CD4-positive, CD25-positive, alpha-beta regulatory T cell (primary cell): ENCODE data around the gene IQCC. TPM values are rescaled to one million over a fixed set of nuclear protein-coding genes. Genes with fewer than 3 reads are reported as not detected.

Experiments used
- ATAC-seq, 2 donors: fragments of 150-1000 bp; cut with Tn5 transposase; one replicate each; pipeline ENCODE4 v1.10.0; 2021; ENCODE audit warnings: low read depth in 2 of 2, moderate number of reproducible peaks in 2 of 2, moderate library complexity in 1 of 2
- DNase-seq, 3 donors: peaks; one replicate each; pipeline versions ENCODE4 v3.0.0 to v3.0.0-alpha.2; 2012 to 2022; ENCODE audit warnings: mixed read lengths in 1 of 3
- H3K27ac ChIP-seq: one replicate; pipeline ENCODE4 v1.7.0; 2013; ENCODE audit warnings: mild to moderate bottlenecking, low read length; ENCODE audit not compliant: insufficient read depth, poor library complexity, severe bottlenecking
- H3K27me3 ChIP-seq: one replicate; pipeline ENCODE4 v1.7.0; 2013; ENCODE audit warnings: low read length; ENCODE audit not compliant: control insufficient read depth, insufficient read depth
- H3K36me3 ChIP-seq: one replicate; pipeline ENCODE4 v1.7.0; 2013; ENCODE audit warnings: mild to moderate bottlenecking, low read length, moderate library complexity; ENCODE audit not compliant: control insufficient read depth, insufficient read depth
- H3K4me1 ChIP-seq: 2 replicates; pipeline ENCODE4 v1.7.0; 2013; ENCODE audit warnings: mild to moderate bottlenecking, low read length; ENCODE audit not compliant: insufficient read depth, control insufficient read depth, poor library complexity, severe bottlenecking
- H3K4me3 ChIP-seq: one replicate; pipeline ENCODE4 v1.7.0; 2013; ENCODE audit warnings: low read depth, mild to moderate bottlenecking, low read length, moderate library complexity
- H3K9me3 ChIP-seq, 2 experiments: 1 replicate in 1 of 2; 2 replicates in 1 of 2; pipeline ENCODE4 v1.7.0; 2013; ENCODE audit warnings: low read length in 2 of 2, mild to moderate bottlenecking in 1 of 2, moderate library complexity in 1 of 2; ENCODE audit not compliant: control insufficient read depth in 2 of 2
- H3K27ac Mint-ChIP-seq, 3 donors: one replicate each; pipeline ENCODE4 v1.8.0; 2020 to 2022; ENCODE audit warnings: mild to moderate bottlenecking in 3 of 3, mixed read lengths in 3 of 3, moderate library complexity in 2 of 3
- H3K27me3 Mint-ChIP-seq: one replicate; pipeline ENCODE4 v1.8.0; 2022; ENCODE audit warnings: mild to moderate bottlenecking, mixed read lengths
- H3K36me3 Mint-ChIP-seq: one replicate; pipeline ENCODE4 v1.8.0; 2020; ENCODE audit warnings: mixed read lengths
- H3K4me1 Mint-ChIP-seq, 4 donors: one replicate each; pipeline ENCODE4 v1.8.0; 2020 to 2022; ENCODE audit warnings: mixed read lengths in 4 of 4, mild to moderate bottlenecking in 1 of 4
- H3K4me3 Mint-ChIP-seq, 4 donors: one replicate each; pipeline ENCODE4 v1.8.0; 2020 to 2022; ENCODE audit warnings: mild to moderate bottlenecking in 4 of 4, mixed read lengths in 4 of 4, moderate library complexity in 3 of 4
- H3K9me3 Mint-ChIP-seq, 7 donors: one replicate each; pipeline ENCODE4 v1.8.0; 2020 to 2022; ENCODE audit warnings: mixed read lengths in 7 of 7, mild to moderate bottlenecking in 3 of 7, moderate library complexity in 2 of 7
- polyA plus RNA-seq, 4 donors: library from polyadenylated mRNA; unstranded; fragments of 300-500 nt; fragmentation: Illumina TruSeq; gene quantifications; one replicate each; pipeline ENCODE4 v1.2.3, GENCODE V29; 2021
- total RNA-seq: library from RNA; stranded (reverse); gene quantifications from one replicate; pipeline ENCODE4 v1.2.3, GENCODE V29; 2022

IQCC gene
- total and polyA plus RNA-seq, 5 donors from 2014 or later, result 0.68 to 2.7 (median 1.6) TPM

DNA sequence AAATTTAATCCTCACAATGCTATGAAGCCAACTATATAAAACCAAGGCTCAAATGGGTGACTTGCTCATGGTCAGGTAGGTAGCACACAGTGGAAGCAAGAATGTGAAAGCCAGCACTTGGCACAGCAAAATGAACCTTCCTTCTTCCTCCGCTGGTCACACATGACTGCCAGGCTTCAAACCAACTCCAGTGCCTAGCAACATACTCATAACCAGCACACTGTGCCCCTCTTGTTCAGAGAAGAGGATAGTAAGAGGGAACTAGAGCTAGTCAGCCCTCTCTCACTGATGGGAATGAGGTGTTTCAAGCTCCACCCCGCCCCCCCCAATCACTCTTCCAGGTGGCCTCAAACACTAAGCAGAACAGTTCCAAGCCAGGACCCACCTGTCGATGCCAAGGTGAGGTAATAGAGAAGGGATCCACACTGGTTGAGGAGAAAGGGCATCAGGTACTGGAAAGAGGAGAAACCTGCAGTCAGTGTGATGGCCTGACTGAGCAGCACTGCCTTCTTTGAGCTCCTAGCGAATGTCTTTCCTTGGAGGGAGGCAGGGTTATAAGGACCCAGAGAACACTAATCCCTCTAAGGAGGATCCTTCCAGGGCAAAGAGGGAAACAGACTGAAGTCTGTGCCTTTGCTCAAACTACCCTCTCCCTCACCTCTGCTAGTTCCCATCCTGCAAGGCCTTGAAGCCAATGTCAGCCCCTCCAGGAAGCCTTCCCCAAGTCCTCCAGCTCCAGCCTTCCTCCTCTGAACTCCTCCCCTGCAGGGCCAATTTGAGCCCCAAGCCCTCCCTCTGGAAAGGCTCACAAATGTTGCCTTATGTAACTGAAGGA is 15.5 kb downstream of the IQCC start:
- Histone ChIP-seq H3K36me3 (peaks cover 26% of the 10 kb centered on the region), H3K4me3 (peak overlapping the region; percentile 72), H3K27ac (peak overlapping the region; percentile 96), H3K4me1 (peaks cover 39% of the 10 kb centered on the region), H3K9me3 (no peaks in the 10 kb centered on the region), H3K27me3 (no peaks in the 10 kb centered on the region)
- peak overlapping the region in 2 of 3 donors; percentile 99 for H3K27ac Mint-ChIP-seq
- H3K36me3 Mint-ChIP-seq, result peaks cover 26% of the 10 kb centered on the region
- no peak for DNase-seq
- peak overlapping the region; percentile 97 to 100 (median 98) for H3K4me3 Mint-ChIP-seq
- peaks cover 6 to 67% (median 30%) of the 10 kb centered on the region in 4 donors for H3K4me1 Mint-ChIP-seq
- ATAC-seq, result no peak
- H3K9me3 Mint-ChIP-seq, result no peaks in the 10 kb centered on the region
- no peaks in the 10 kb centered on the region for H3K27me3 Mint-ChIP-seq

DNA sequence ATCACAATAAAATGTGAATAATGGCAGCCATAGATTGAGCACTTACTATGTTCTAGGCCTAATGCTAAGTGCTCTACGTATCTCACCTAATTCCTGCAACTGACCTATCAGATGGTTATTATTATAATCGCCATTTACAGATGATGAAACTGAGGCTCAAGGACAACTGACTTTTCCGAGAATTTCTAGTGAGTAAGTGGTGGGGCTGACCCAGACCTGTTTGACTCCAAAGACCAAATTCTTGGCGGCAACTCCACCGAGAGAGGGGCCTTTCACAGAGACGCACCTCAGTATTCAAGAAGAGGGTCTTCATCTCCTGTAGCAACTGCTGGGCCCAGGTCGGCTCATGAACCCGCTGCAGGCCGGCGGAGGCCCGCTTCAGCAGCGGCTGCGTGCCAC is 16.1 kb downstream of the IQCC start:
- no peaks in the 10 kb centered on the region for H3K9me3 Mint-ChIP-seq
- Histone ChIP-seq H3K36me3 (peaks cover 28% of the 10 kb centered on the region), H3K9me3 (no peaks in the 10 kb centered on the region), H3K4me1 (peaks cover 33% of the 10 kb centered on the region), H3K4me3 (peak overlapping the region; percentile 72), H3K27me3 (no peaks in the 10 kb centered on the region), H3K27ac (peak overlapping the region; percentile 96)
- peaks cover 22% of the 10 kb centered on the region for H3K36me3 Mint-ChIP-seq
- DNase-seq (no peak), ATAC-seq (no peak)
- H3K27ac Mint-ChIP-seq, result peak overlapping the region in 2 of 3 donors; percentile 99
- peaks cover 6 to 64% (median 27%) of the 10 kb centered on the region in 4 donors for H3K4me1 Mint-ChIP-seq
- H3K27me3 Mint-ChIP-seq, result no peaks in the 10 kb centered on the region
- peak overlapping the region; percentile 97 to 100 (median 98) for H3K4me3 Mint-ChIP-seq

DNA sequence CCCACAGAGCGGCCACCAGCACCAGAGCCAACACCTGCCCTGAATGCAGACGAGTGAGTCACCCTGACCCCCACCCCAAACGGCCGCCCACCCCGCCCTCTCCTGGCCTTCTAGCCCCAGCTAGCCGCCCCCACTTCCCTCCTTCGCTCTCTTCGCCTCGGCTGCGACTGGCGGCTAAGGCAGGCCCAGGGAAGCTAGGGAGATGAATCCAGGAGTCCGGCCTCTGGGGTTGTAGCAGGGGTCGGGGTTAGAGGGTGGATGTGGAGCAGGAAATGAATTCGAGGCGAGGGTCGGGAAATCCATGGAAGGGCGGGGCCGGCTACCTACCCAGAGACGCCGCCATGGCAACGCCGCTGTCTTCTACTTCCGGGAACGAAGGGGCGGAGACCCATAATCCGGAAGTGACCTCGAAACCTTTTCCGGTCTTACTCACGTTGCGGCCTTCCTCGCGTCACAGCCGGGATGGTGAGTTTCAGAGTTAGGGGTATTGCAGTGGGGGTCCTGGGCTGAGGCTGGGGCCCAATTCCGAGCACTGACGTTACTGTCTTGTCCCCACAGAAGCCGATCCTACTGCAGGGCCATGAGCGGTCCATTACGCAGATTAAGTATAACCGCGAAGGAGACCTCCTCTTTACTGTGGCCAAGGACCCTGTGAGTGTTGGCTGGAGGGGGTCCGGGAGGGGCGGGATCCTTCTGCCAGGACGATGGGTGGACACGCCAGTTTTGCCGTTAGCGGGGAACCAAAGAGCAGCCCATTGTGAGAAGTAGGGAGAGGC is 16.7 kb downstream of the IQCC start, which contains the start of the genes EIF3I and TMEM234:
TSS of gene EIF3I (plus strand) at position 428 of the 776 bp plus-strand sequence. CDS start at position 463, 35 bp downstream.
TSS of gene TMEM234 (minus strand) at position 374 of the 776 bp plus-strand sequence. CDS start at position 343, 31 bp downstream.
- Histone ChIP-seq H3K4me1 (peaks cover 33% of the 10 kb centered on the region), H3K4me3 (peak within 1 kb of the TSS; percentile 87), H3K36me3 (peaks cover 26% of the 10 kb centered on the region), H3K9me3 (no peaks in the 10 kb centered on the region), H3K27me3 (no peaks in the 10 kb centered on the region), H3K27ac (peak within 1 kb of the TSS; percentile 96)
- H3K9me3 Mint-ChIP-seq, result no peaks in the 10 kb centered on the region
- peak; percentile 91 to 94 for ATAC-seq
- peaks cover 21% of the 10 kb centered on the region for H3K36me3 Mint-ChIP-seq
- DNase-seq, result peak; percentile 92 to 94 (median 92)
- no peaks in the 10 kb centered on the region for H3K27me3 Mint-ChIP-seq
- H3K4me1 Mint-ChIP-seq, result peaks cover 6 to 63% (median 27%) of the 10 kb centered on the region in 4 donors
- peak within 1 kb of the TSS; percentile 97 to 100 (median 98) for H3K4me3 Mint-ChIP-seq
- peak within 1 kb of the TSS; percentile 94 to 99 (median 99) for H3K27ac Mint-ChIP-seq

DNA sequence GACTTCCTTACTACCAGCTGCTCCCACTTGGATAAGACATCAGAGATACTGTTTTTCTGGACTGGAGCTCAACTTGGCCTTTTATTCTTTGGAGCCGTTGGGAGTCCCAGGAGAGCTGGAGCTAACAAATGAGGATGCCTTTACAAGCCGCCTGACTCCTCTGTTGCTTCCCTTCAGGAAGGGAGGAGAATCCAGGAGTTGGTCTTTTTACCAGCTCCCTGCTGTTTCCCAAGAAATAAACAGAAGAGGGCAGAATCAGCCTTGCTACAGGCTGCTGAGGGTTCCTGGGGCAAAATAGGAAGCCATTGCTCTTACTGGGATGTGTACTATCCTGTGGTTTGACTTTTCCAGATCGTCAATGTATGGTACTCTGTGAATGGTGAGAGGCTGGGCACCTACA is 18.2 kb downstream of the IQCC start:
- Histone ChIP-seq H3K4me1 (peaks cover 33% of the 10 kb centered on the region), H3K36me3 (peaks cover 41% of the 10 kb centered on the region), H3K9me3 (no peaks in the 10 kb centered on the region), H3K4me3 (peak overlapping the region; percentile 40), H3K27ac (peak overlapping the region; percentile 49), H3K27me3 (no peaks in the 10 kb centered on the region)
- no peaks in the 10 kb centered on the region for H3K9me3 Mint-ChIP-seq
- ATAC-seq, result no peak
- peaks cover 36% of the 10 kb centered on the region for H3K36me3 Mint-ChIP-seq
- peak overlapping the region; percentile 80 to 99 (median 90) for H3K27ac Mint-ChIP-seq
- DNase-seq, result no peak
- peak overlapping the region; percentile 97 to 100 (median 98) for H3K4me3 Mint-ChIP-seq
- no peaks in the 10 kb centered on the region for H3K27me3 Mint-ChIP-seq
- peaks cover 10 to 59% (median 29%) of the 10 kb centered on the region in 4 donors for H3K4me1 Mint-ChIP-seq

DNA sequence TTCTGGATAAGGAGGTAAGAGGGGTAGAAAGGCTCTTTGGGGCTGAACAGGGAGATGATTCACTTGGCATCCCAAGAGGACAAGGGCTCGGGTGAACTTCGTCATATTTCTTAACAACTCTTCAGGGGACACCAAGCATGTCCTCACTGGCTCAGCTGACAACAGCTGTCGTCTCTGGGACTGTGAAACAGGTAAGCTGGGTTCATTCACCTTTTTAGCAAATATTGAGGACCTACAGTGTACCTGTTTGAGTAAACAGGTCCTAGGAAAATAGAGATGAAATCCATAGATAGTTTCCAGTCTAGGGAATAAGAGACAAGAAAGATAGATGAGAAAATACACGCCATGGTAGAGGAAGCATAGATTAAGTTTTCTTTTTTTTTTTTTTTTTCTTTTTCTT is 18.8 kb downstream of the IQCC start:
- DNase-seq (no peak), ATAC-seq (no peak)
- Histone ChIP-seq H3K4me3 (no peak overlapping the region), H3K36me3 (peaks cover 45% of the 10 kb centered on the region), H3K4me1 (peaks cover 33% of the 10 kb centered on the region), H3K27me3 (no peaks in the 10 kb centered on the region), H3K27ac (no peak overlapping the region), H3K9me3 (no peaks in the 10 kb centered on the region)
- Mint-ChIP-seq H3K4me3 (peak overlapping the region; percentile 75 to 100 (median 88)), H3K27ac (peak overlapping the region; percentile 80 to 99 (median 90)), H3K4me1 (peaks cover 10 to 59% (median 30%) of the 10 kb centered on the region in 4 donors), H3K36me3 (peaks cover 38% of the 10 kb centered on the region), H3K27me3 (no peaks in the 10 kb centered on the region), H3K9me3 (no peaks in the 10 kb centered on the region)

DNA sequence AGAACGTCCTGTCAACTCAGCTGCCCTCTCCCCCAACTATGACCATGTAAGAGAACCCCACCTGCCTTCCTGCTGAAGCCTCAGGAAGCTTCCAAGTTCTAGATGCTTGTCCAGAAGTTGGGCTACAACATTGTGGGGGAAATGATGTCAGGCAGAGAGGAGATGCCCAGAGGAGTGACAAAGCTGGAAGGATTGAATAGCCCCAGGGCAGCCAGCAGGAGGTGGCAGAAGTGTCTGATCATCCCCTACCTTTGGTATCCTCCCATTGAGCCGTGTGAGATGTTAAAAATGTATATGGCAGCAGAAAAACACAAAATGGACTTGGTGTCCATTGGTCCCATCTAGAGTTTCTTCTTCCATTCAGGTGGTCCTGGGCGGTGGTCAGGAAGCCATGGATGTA is 23.3 kb downstream of the IQCC start:
- Mint-ChIP-seq H3K9me3 (no peaks in the 10 kb centered on the region), H3K4me3 (no peak overlapping the region), H3K36me3 (peaks cover 31% of the 10 kb centered on the region), H3K27ac (peak overlapping the region in 1 of 3 donors; percentile 45), H3K27me3 (no peaks in the 10 kb centered on the region), H3K4me1 (peaks cover 4 to 17% (median 11%) of the 10 kb centered on the region in 4 donors)
- Histone ChIP-seq H3K27me3 (no peaks in the 10 kb centered on the region), H3K9me3 (no peaks in the 10 kb centered on the region), H3K27ac (no peak overlapping the region), H3K4me3 (no peak overlapping the region), H3K36me3 (peaks cover 68% of the 10 kb centered on the region), H3K4me1 (peaks cover 6% of the 10 kb centered on the region)
- DNase-seq, result no peak
- no peak for ATAC-seq

DNA sequence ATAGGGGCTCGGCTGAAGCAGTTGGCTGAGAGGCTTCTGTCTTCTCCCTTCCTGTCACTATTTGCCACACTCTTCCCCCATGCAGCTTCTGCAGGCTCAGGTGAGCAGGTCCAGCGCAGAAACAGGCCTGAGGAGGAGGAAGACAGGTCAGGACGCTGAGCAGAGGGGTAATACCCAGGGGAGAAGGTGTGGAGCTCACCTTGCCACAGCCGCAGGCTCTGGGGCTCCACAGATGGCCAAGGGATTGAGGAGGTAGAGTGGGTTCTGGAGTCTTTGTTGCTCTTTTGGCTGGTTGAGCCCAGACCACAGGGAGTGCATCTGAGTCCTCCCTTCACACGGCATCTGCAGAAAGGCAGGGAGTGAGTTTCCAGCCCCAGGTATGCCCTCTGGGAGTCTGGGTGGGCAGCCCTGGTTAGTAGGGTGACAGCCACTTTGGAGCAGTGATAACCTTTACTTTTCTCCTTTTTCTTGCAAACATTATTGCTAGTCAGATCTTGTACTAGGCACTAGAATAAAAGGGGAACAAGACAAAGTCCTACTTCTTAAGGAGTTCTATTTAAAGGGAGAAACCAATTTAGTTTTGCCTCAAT is 26.5 kb downstream of the IQCC start:
- Histone ChIP-seq H3K27ac (no peak overlapping the region), H3K36me3 (peaks cover 43% of the 10 kb centered on the region), H3K9me3 (no peaks in the 10 kb centered on the region), H3K4me3 (no peak overlapping the region), H3K4me1 (no peaks in the 10 kb centered on the region), H3K27me3 (no peaks in the 10 kb centered on the region)
- peaks cover 0 to 10% (median 3%) of the 10 kb centered on the region in 4 donors for H3K4me1 Mint-ChIP-seq
- H3K4me3 Mint-ChIP-seq, result no peak overlapping the region
- H3K36me3 Mint-ChIP-seq, result peaks cover 20% of the 10 kb centered on the region
- H3K27me3 Mint-ChIP-seq, result no peaks in the 10 kb centered on the region
- DNase-seq, result no peak
- ATAC-seq, result no peak
- H3K27ac Mint-ChIP-seq, result peak overlapping the region in 2 of 3 donors; percentile 58 to 63
- no peaks in the 10 kb centered on the region for H3K9me3 Mint-ChIP-seq
